KMS-11 (cell line): ENCODE results near the gene RBFOX2.

Experiments
- H2AFZ ChIP-seq: fragments of 200-600 bp; sonication (generic); 2 replicates; pipeline ENCODE4 v1.6.1; 2016; ENCODE audit warnings: antibody characterized with exemption, mixed run types, low read depth
- H3K27ac ChIP-seq: fragments of 200-600 bp; sonication (generic); 2 replicates; pipeline ENCODE4 v1.6.1; 2016; ENCODE audit warnings: mild to moderate bottlenecking, mixed run types
- H3K27me3 ChIP-seq: fragments of 200-600 bp; sonication (generic); 2 replicates; pipeline ENCODE4 v1.6.1; 2017; ENCODE audit warnings: mild to moderate bottlenecking, low read depth, mixed run types, moderate library complexity; ENCODE audit not compliant: insufficient read depth
- H3K36me3 ChIP-seq: fragments of 200-600 bp; sonication (generic); 2 replicates; pipeline ENCODE4 v1.6.1; 2017; ENCODE audit warnings: mild to moderate bottlenecking, mixed run types; ENCODE audit not compliant: insufficient read depth
- H3K4me1 ChIP-seq: fragments of 200-600 bp; sonication (generic); 2 replicates; pipeline ENCODE4 v1.6.1; 2016; ENCODE audit warnings: mild to moderate bottlenecking, low read depth, mixed run types; ENCODE audit not compliant: poor library complexity, severe bottlenecking
- H3K4me2 ChIP-seq: fragments of 200-600 bp; sonication (generic); 2 replicates; pipeline ENCODE4 v1.7.0; 2016; ENCODE audit warnings: mild to moderate bottlenecking, mixed run types
- H3K4me3 ChIP-seq: fragments of 200-600 bp; sonication (generic); IDR thresholded peaks from 2 replicates; pipeline ENCODE4 v1.6.1; 2017; ENCODE audit warnings: low read depth, low read length, mixed read lengths; ENCODE audit not compliant: insufficient read depth
- H3K79me2 ChIP-seq: fragments of 200-600 bp; sonication (generic); 2 replicates; pipeline ENCODE4 v1.6.1; 2016; ENCODE audit warnings: low read depth, mixed run types; ENCODE audit not compliant: insufficient read depth
- H3K9ac ChIP-seq: fragments of 200-600 bp; sonication (generic); 2 replicates; pipeline ENCODE4 v1.6.1; 2016; ENCODE audit warnings: mild to moderate bottlenecking, mixed run types
- H4K20me1 ChIP-seq: fragments of 200-600 bp; sonication (generic); 2 replicates; pipeline ENCODE4 v1.6.1; 2016; ENCODE audit warnings: mild to moderate bottlenecking, mixed run types; ENCODE audit not compliant: insufficient read depth
- TF ChIP-seq, protein P1 (sequence below): fragments of 200-600 bp; sonication (generic); conservative IDR thresholded peaks from 2 replicates; pipeline ENCODE4 v1.6.1; 2017; ENCODE audit warnings: low read depth, mild to moderate bottlenecking, antibody characterized with exemption, low read length, moderate library complexity, mixed read lengths

Gene RBFOX2

GRCh38 chr22:35887296-35887875 is 141.2 kb downstream of the RBFOX2 start:
- Histone ChIP-seq H3K4me1 (no peaks in the 10 kb centered on the region), H3K4me3 (no peak overlapping the region), H3K27me3 (no peaks in the 10 kb centered on the region), H3K27ac (no peak overlapping the region), H4K20me1 (no peaks in the 10 kb centered on the region), H3K4me2 (no peak overlapping the region), H3K36me3 (no peaks in the 10 kb centered on the region), H3K9ac (no peak overlapping the region), H3K79me2 (no peaks in the 10 kb centered on the region), H2AFZ (no peak overlapping the region)
- TF ChIP-seq, protein P1, sequence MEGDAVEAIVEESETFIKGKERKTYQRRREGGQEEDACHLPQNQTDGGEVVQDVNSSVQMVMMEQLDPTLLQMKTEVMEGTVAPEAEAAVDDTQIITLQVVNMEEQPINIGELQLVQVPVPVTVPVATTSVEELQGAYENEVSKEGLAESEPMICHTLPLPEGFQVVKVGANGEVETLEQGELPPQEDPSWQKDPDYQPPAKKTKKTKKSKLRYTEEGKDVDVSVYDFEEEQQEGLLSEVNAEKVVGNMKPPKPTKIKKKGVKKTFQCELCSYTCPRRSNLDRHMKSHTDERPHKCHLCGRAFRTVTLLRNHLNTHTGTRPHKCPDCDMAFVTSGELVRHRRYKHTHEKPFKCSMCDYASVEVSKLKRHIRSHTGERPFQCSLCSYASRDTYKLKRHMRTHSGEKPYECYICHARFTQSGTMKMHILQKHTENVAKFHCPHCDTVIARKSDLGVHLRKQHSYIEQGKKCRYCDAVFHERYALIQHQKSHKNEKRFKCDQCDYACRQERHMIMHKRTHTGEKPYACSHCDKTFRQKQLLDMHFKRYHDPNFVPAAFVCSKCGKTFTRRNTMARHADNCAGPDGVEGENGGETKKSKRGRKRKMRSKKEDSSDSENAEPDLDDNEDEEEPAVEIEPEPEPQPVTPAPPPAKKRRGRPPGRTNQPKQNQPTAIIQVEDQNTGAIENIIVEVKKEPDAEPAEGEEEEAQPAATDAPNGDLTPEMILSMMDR, result no peak

DNA sequence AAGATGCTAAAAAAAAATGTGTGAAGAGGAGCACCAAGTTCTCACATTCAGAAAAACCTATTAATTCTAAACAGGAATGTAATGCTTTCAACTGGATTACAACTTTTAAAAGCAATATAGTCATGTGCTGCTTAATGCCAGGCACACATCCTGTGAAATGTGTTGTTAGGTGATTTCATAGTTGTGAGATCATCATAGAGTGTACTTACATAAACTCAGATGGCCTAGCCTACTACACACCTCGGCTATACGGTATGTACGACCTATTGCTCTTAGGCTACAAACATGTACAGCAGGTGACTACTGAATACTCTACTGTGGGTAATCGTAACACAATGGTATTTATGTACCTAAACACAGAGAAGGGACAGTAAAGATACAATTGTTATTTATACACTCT is 142.3 kb downstream of the RBFOX2 start:
- H3K9ac ChIP-seq, result no peak overlapping the region
- no peak overlapping the region for H3K4me2 ChIP-seq
- no peaks in the 10 kb centered on the region for H3K4me1 ChIP-seq
- TF ChIP-seq, protein P1, result no peak
- H3K27me3 ChIP-seq, result no peaks in the 10 kb centered on the region
- H3K27ac ChIP-seq, result no peak overlapping the region
- no peak overlapping the region for H3K4me3 ChIP-seq
- H2AFZ ChIP-seq, result no peak overlapping the region
- H3K79me2 ChIP-seq, result no peaks in the 10 kb centered on the region
- no peaks in the 10 kb centered on the region for H4K20me1 ChIP-seq
- H3K36me3 ChIP-seq, result no peaks in the 10 kb centered on the region

GRCh38 chr22:35884529-35884928 is 144.1 kb downstream of the RBFOX2 start:
- Histone ChIP-seq H3K4me2 (no peak overlapping the region), H3K36me3 (no peaks in the 10 kb centered on the region), H4K20me1 (no peaks in the 10 kb centered on the region), H3K79me2 (no peaks in the 10 kb centered on the region), H3K27ac (no peak overlapping the region), H3K4me1 (no peaks in the 10 kb centered on the region), H3K27me3 (no peaks in the 10 kb centered on the region), H3K4me3 (no peak overlapping the region), H3K9ac (no peak overlapping the region), H2AFZ (no peak overlapping the region)
- TF ChIP-seq, protein P1, result no peak

GRCh38 chr22:35883031-35883620 is 145.5 kb downstream of the RBFOX2 start:
- no peak overlapping the region for H3K9ac ChIP-seq
- no peaks in the 10 kb centered on the region for H3K36me3 ChIP-seq
- TF ChIP-seq, protein P1, result no peak
- H3K79me2 ChIP-seq, result no peaks in the 10 kb centered on the region
- H4K20me1 ChIP-seq, result no peaks in the 10 kb centered on the region
- H2AFZ ChIP-seq, result no peak overlapping the region
- H3K27ac ChIP-seq, result no peak overlapping the region
- no peaks in the 10 kb centered on the region for H3K4me1 ChIP-seq
- H3K27me3 ChIP-seq, result no peaks in the 10 kb centered on the region
- no peak overlapping the region for H3K4me3 ChIP-seq
- H3K4me2 ChIP-seq, result no peak overlapping the region
